ENCODE data around the gene PACRG. TPM values are rescaled to one million over a fixed set of nuclear protein-coding genes. Genes with fewer than 3 reads are reported as not detected.

PACRG gene
- total and polyA plus RNA-seq, 2 experiments from 2014 or later, result not detected

- Histone ChIP-seq H3K4me2 (ENCODE audit: unreplicated experiment) (no peak overlapping the region), H3K27me3 (replicated peaks; ENCODE audit: insufficient read depth) (no peaks in the 10 kb centered on the region), H3K9ac (no peak overlapping the region), H3K4me3 (no peak overlapping the region), H2AFZ (no peak overlapping the region), H3F3A (ENCODE audit: insufficient read depth) (no peaks in the 10 kb centered on the region), H3K27ac (no peak overlapping the region), H4K20me1 (ENCODE audit: insufficient read depth) (no peaks in the 10 kb centered on the region), H3K79me2 (ENCODE audit: insufficient read depth) (no peaks in the 10 kb centered on the region), H3K36me3 (ENCODE audit: low read depth) (no peaks in the 10 kb centered on the region), H3K9me2 (ENCODE audit: insufficient read depth) (no peaks in the 10 kb centered on the region), H3K4me1 (ENCODE audit: insufficient read depth) (no peaks in the 10 kb centered on the region), H3K9me3 (ENCODE audit: low read depth) (no peaks in the 10 kb centered on the region)
- TF ChIP-seq EZH2phosphoT487 (IDR thresholded peaks at IDR 0.05; ENCODE audit: insufficient read depth, low read depth), result no peak
- TF ChIP-seq EZH2 (IDR thresholded peaks at IDR 0.05; ENCODE audit: insufficient read depth, poor library complexity, severe bottlenecking), result no peak
- in situ Hi-C loops (cut with MboI), result no loop called here
- DNase-seq, result no peak
- 83 to 88% methylated on average over 4 of the region's 4 CpGs for WGBS, 2 experiments (ENCODE audit: low coverage in 1 of 2, low lambda C conversion rate in 2 of 2, missing lambda C conversion rate in 2 of 2)
Observed at GRCh38 chr6:162951164-162951743, 223.5 kb downstream of the PACRG start.

GRCh38 chr6:162952423-162952822 is 224.6 kb downstream of the PACRG start:
- 91% methylated on average over 4 of the region's 4 CpGs for WGBS, 2 experiments (ENCODE audit: low coverage in 1 of 2, low lambda C conversion rate in 2 of 2, missing lambda C conversion rate in 2 of 2)
- Histone ChIP-seq H3K4me3 (no peak overlapping the region), H3K4me1 (ENCODE audit: insufficient read depth) (no peaks in the 10 kb centered on the region), H3K9me2 (ENCODE audit: insufficient read depth) (no peaks in the 10 kb centered on the region), H3F3A (ENCODE audit: insufficient read depth) (no peaks in the 10 kb centered on the region), H3K36me3 (ENCODE audit: low read depth) (no peaks in the 10 kb centered on the region), H2AFZ (no peak overlapping the region), H3K27me3 (replicated peaks; ENCODE audit: insufficient read depth) (no peaks in the 10 kb centered on the region), H3K4me2 (ENCODE audit: unreplicated experiment) (no peak overlapping the region), H3K9ac (no peak overlapping the region), H3K79me2 (ENCODE audit: insufficient read depth) (no peaks in the 10 kb centered on the region), H4K20me1 (ENCODE audit: insufficient read depth) (no peaks in the 10 kb centered on the region), H3K9me3 (ENCODE audit: low read depth) (no peaks in the 10 kb centered on the region), H3K27ac (no peak overlapping the region)
- TF ChIP-seq EZH2 (IDR thresholded peaks at IDR 0.05; ENCODE audit: insufficient read depth, poor library complexity, severe bottlenecking), result no peak
- TF ChIP-seq EZH2phosphoT487 (IDR thresholded peaks at IDR 0.05; ENCODE audit: insufficient read depth, low read depth), result no peak
- DNase-seq, result no peak
- in situ Hi-C loops (cut with MboI), result no loop called here

GRCh38 chr6:162957062-162957461 is 229.3 kb downstream of the PACRG start:
- Histone ChIP-seq H3K9me3 (ENCODE audit: low read depth) (no peaks in the 10 kb centered on the region), H2AFZ (no peak overlapping the region), H3K4me2 (ENCODE audit: unreplicated experiment) (no peak overlapping the region), H3K4me3 (no peak overlapping the region), H3K4me1 (ENCODE audit: insufficient read depth) (peaks cover 3% of the 10 kb centered on the region; the same call in 1 of the 2 replicates), H3K9ac (no peak overlapping the region), H3K27me3 (replicated peaks; ENCODE audit: insufficient read depth) (no peaks in the 10 kb centered on the region), H3K9me2 (ENCODE audit: insufficient read depth) (no peaks in the 10 kb centered on the region), H3K79me2 (ENCODE audit: insufficient read depth) (no peaks in the 10 kb centered on the region), H4K20me1 (ENCODE audit: insufficient read depth) (no peaks in the 10 kb centered on the region), H3K36me3 (ENCODE audit: low read depth) (no peaks in the 10 kb centered on the region), H3K27ac (no peak overlapping the region), H3F3A (ENCODE audit: insufficient read depth) (0 out of 2 replicates have a peak, but pooled peaks cover 4% of the 10 kb centered on the region)
- in situ Hi-C loops (cut with MboI), result no loop called here
- TF ChIP-seq EZH2 (IDR thresholded peaks at IDR 0.05; ENCODE audit: insufficient read depth, poor library complexity, severe bottlenecking) (no peak), EZH2phosphoT487 (IDR thresholded peaks at IDR 0.05; ENCODE audit: insufficient read depth, low read depth) (no peak)
- 98 to 100% methylated on average over 3 of the region's 3 CpGs for WGBS, 2 experiments (ENCODE audit: low coverage in 1 of 2, low lambda C conversion rate in 2 of 2, missing lambda C conversion rate in 2 of 2)
- DNase-seq, result no peak

GRCh38 chr6:162960679-162961457 is 233.1 kb downstream of the PACRG start:
- H4K20me1 ChIP-seq (ENCODE audit: insufficient read depth), result no peaks in the 10 kb centered on the region
- H3K27ac ChIP-seq, result no peak overlapping the region
- in situ Hi-C loops (cut with MboI), result no loop called here
- H3K4me3 ChIP-seq, result no peak overlapping the region
- H3F3A ChIP-seq (ENCODE audit: insufficient read depth), result peaks cover 23% of the 10 kb centered on the region
- H3K9me3 ChIP-seq (ENCODE audit: low read depth), result no peaks in the 10 kb centered on the region
- no peak overlapping the region for H3K9ac ChIP-seq
- no peak overlapping the region for H2AFZ ChIP-seq
- H3K79me2 ChIP-seq (ENCODE audit: insufficient read depth), result no peaks in the 10 kb centered on the region
- TF ChIP-seq EZH2 (IDR thresholded peaks at IDR 0.05; ENCODE audit: insufficient read depth, poor library complexity, severe bottlenecking), result no peak
- no peak for DNase-seq
- H3K9me2 ChIP-seq (ENCODE audit: insufficient read depth), result no peaks in the 10 kb centered on the region
- H3K27me3 ChIP-seq (replicated peaks; ENCODE audit: insufficient read depth), result no peaks in the 10 kb centered on the region
- H3K36me3 ChIP-seq (ENCODE audit: low read depth), result no peaks in the 10 kb centered on the region
- no peak overlapping the region for H3K4me2 ChIP-seq (ENCODE audit: unreplicated experiment)
- H3K4me1 ChIP-seq (ENCODE audit: insufficient read depth), result peaks cover 27% of the 10 kb centered on the region
- WGBS, 2 experiments (ENCODE audit: low coverage in 1 of 2, low lambda C conversion rate in 2 of 2, missing lambda C conversion rate in 2 of 2), result 43 to 48% methylated on average over 3 of the region's 3 CpGs
